Choroid plexus epithelial cell (primary cell): ENCODE data around the gene KPNA3.
A peak's percentile ranks its signal among the peaks of the same experiment; 100 is the strongest.

ENCODE experiments used
- DNase-seq: peaks from one replicate; pipeline ENCODE4 v3.0.0-alpha.2; 2010; ENCODE audit warnings: low read depth
- H3K4me3 ChIP-seq: 2 replicates; pipeline ENCODE4 v1.5.1; 2011; ENCODE audit warnings: low read depth, mild to moderate bottlenecking, control low read depth, low read length, moderate library complexity
- CTCF ChIP-seq: conservative IDR thresholded peaks from 2 replicates; pipeline ENCODE4 v1.5.1; 2011; ENCODE audit warnings: low read depth, mild to moderate bottlenecking, control low read depth, inconsistent platforms, low read length, moderate library complexity

KPNA3 gene

GRCh38 chr13:49792550-49793324, at the start of gene KPNA3:
Gene KPNA3 (minus strand): TSS chr13:49792682. CDS start chr13:49792506, 176 bp downstream.
- H3K4me3 ChIP-seq: peak within 1 kb of the TSS; percentile 83
- peak; percentile 98 for DNase-seq
- no peak for TF ChIP-seq CTCF

- no peak for DNase-seq
- TF ChIP-seq CTCF: no peak
Observed at GRCh38 chr13:49841964-49842363, 49.5 kb upstream of the KPNA3 start.

GRCh38 chr13:49840675-49841074, 48.2 kb upstream of the KPNA3 start:
- DNase-seq: no peak
- TF ChIP-seq CTCF: no peak
- H3K4me3 ChIP-seq: no peak overlapping the region

More at GRCh38 chr13:49841964-49842363, 49.5 kb upstream of the KPNA3 start:
- H3K4me3 ChIP-seq: no peak overlapping the region

- DNase-seq: no peak
- no peak for TF ChIP-seq CTCF
- no peak overlapping the region for H3K4me3 ChIP-seq
Observed at GRCh38 chr13:49840266-49840665, 47.8 kb upstream of the KPNA3 start.

GRCh38 chr13:49838989-49839388, 46.5 kb upstream of the KPNA3 start:
- no peak for TF ChIP-seq CTCF
- DNase-seq: no peak

GRCh38 chr13:49836516-49836915, 44.0 kb upstream of the KPNA3 start:
- no peak for TF ChIP-seq CTCF
- DNase-seq: peak; percentile 68
- H3K4me3 ChIP-seq: no peak overlapping the region

More at GRCh38 chr13:49838989-49839388, 46.5 kb upstream of the KPNA3 start:
- no peak overlapping the region for H3K4me3 ChIP-seq

GRCh38 chr13:49833402-49833801, 40.9 kb upstream of the KPNA3 start:
- DNase-seq: no peak
- TF ChIP-seq CTCF: no peak

More at GRCh38 chr13:49833402-49833801, 40.9 kb upstream of the KPNA3 start:
- no peak overlapping the region for H3K4me3 ChIP-seq
